ENCODE results near the gene MRPL39.

DNA sequence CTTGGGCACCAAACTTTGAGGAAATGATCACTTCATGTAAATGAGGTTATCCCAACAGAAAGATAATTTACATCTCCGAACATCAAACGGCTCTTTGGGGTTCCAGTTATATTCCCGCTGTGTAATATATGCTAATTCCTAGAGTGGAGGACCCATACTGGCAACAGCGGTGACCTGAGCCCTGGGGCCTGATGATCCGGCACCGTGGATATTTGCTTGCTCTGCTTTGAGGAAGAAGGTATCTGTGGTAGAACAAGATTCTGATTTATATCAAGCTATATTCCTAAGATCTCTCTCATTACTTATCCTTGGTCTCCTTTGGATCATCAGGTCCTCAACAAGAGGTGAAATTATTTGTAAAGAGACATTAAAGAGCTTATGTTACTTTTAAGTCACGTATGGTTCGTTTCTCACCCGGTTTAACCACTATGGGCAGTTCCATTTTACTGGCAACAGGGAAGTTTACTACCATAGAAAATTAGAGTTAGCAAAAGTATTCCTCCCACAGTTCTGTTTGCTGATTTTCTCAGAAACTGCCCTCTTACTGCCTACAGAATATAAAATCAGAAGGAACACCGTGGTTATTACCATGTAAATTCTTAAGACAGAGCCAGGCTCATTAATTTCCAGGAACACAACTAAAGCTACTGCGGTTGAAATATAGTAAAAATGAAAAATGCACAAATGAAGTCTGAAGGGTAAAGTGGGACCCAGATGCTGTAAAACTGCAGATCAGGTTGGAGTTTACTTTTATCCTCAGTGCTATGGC is 56.7 kb downstream of the MRPL39 start:
- TF ChIP-seq, protein P1, sequence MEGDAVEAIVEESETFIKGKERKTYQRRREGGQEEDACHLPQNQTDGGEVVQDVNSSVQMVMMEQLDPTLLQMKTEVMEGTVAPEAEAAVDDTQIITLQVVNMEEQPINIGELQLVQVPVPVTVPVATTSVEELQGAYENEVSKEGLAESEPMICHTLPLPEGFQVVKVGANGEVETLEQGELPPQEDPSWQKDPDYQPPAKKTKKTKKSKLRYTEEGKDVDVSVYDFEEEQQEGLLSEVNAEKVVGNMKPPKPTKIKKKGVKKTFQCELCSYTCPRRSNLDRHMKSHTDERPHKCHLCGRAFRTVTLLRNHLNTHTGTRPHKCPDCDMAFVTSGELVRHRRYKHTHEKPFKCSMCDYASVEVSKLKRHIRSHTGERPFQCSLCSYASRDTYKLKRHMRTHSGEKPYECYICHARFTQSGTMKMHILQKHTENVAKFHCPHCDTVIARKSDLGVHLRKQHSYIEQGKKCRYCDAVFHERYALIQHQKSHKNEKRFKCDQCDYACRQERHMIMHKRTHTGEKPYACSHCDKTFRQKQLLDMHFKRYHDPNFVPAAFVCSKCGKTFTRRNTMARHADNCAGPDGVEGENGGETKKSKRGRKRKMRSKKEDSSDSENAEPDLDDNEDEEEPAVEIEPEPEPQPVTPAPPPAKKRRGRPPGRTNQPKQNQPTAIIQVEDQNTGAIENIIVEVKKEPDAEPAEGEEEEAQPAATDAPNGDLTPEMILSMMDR (IDR thresholded peaks at IDR 0.05; ENCODE audit: insufficient read depth, low read depth, low read length): no peak
- TF ChIP-seq EZH2 (IDR thresholded peaks at IDR 0.05; ENCODE audit: insufficient read depth, low read length): no peak
